Activated CD4-positive, alpha-beta T cell treated with anti-CD3 and anti-CD28 coated beads for 1 hour (primary cell): Measurements from ENCODE around the gene OR6V1.

Source experiments
- DNase-seq: peaks from one replicate; pipeline ENCODE4 v3.0.0-alpha.2; 2020

The OR6V1 gene, protein sequence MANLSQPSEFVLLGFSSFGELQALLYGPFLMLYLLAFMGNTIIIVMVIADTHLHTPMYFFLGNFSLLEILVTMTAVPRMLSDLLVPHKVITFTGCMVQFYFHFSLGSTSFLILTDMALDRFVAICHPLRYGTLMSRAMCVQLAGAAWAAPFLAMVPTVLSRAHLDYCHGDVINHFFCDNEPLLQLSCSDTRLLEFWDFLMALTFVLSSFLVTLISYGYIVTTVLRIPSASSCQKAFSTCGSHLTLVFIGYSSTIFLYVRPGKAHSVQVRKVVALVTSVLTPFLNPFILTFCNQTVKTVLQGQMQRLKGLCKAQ

DNA sequence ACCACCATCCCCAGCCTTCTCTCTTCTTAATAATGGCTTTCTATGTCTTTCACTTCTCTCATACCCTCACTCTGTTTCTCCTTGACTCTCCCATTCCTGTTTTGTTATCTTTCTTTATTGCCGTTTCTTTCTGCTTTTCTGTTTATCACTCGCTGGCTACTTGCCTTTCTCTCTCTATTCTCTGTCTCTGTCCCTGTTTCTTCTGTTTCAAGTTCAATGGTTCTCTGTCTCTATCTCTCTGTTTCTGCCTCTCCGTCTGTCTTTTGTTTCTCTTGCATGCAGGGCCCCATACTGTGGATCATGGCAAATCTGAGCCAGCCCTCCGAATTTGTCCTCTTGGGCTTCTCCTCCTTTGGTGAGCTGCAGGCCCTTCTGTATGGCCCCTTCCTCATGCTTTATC is at the start of gene OR6V1:
Gene OR6V1, plus strand, starts transcription at position 301 of the 400 bp plus-strand sequence. Its CDS starts 0 bp downstream, at position 301.
- no peak for DNase-seq

DNA sequence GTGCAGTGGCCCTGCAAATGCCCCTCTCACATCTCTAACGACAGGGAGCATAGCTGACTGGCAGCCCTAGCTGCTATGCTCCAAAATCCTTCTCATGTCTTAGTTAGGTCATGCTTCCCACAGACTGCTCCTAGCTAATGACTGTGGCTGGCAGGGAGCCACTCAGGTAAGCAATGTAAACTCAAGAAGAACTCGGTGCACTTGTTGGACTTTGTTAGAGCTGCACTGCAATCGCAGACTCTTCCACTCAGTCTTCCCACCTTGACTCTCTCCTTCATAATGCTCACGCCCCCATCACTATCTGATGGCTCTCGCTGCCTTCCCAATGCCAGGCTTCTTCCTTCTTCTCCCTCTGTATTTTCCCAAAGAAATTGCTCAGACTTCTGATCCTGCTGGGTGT is 49.2 kb upstream of the OR6V1 start:
- DNase-seq, result no peak

DNA sequence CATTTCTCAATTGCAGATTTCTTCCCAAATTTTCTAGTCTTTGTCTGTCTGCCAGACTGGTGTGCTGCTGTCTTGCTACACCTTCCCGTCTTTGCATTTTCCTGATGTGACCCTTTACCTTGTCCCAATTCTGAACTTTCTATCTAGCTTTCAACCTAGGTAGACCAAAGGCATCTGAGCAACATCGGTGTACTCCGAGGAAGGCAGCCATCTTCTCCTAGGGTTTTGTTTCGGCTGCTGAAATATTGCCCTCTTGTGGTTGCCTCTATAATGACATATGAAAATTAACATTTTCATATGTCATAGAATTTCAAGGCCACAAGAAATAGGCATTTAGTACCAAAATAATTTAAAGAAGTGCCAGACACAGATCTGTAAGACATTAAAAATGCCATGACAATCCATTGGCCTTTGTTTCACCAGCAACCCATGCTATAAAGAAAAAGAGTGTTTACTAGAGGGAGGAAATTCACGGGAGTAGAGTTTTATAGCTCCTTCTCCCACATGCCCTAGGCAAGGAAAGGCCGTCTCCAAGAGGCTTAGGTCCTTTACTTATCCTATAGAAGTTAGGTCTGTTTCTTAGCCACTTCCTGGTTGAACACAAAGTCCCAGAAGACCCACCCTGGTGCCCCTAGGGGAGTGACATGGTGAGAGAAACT is 48.6 kb upstream of the OR6V1 start:
- no peak for DNase-seq

DNA sequence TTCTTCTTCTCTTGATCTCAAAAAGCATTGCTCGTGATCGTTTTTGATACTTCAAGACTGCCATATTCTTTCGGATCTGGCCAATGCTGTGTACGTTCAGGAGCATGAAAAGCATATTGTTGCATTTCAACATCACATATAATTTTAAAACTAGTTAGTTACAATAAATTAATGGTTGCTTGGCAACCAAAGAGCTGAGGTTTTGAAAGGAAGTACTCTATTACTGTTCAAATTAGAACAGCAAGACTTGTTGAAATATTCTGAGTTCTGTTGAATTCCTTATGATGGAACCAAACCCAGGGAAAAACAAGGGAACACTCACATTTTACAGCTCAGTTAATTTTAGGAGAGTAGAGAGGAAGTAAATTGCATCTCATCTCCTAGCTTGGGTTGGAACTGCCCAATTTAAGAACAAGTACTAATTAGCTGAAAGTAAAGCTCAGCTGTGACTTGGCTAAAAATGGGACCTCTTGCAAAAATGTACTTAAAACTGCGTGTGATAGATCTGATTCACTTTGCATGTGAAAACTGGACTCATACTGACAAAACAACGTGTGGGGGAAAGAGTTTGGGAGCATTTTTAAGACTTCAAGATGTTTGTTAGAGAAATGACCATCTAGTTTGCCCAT is 46.4 kb upstream of the OR6V1 start:
- DNase-seq, result no peak

DNA sequence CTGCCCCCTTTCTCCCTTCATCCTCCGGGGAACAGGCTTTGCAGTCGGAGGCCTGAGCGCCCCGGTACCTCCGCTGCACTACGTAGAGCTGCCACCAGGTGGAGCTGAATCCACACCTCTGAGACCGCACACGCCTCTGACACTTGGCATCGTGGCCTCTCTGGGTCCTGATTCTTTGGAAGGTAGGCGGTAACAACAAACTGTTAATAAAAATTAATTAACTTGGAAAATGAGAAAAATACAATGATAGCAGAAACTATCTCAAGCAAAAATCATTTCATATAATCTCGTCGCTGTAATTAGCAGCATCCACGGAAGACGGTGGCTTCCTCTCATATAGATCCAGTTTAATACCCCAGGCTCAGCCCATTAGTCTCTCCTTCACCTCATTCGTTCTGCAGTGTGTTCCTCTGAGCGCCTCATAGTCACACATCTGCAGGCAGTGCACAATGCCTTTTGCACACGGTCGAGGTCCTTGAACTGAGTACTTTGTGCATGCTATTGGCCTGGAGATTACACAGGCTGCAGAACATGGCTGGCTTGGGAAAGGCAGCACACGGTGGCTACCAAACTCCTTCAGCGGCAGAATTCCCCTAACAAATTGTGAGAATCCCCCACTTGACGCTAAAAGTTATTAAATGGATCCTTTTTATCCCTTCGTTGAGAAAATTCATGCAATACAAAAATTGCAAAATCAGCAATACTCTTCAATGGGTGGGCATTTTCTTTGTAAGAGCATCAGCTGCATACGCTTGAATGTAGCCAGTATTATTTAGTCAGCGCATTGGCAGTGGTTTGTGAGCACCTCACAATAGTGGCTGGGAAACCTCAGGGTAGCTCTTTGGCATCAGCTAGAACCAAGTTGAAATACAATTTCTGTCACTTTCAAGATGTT is 43.9 kb upstream of the OR6V1 start:
- DNase-seq, result peak; percentile 70

DNA sequence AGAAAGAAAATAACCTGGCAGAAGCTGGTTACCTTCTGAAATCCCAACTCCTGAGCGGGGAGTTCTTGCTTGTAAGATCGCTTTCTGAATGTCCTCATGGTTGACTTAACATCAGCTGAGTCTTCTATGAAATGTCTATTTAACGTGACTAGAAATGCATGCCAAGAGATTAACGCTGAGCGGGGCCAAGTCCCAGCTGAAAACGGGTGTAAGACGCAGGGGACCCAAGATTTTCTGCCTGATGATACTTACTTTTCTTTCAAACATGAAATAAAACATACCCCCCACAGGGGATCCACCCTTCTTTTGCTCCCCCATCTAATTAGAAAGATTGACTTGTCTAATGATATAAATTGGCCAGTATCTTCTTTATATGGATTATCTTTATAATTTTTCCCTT is 40.1 kb upstream of the OR6V1 start:
- no peak for DNase-seq

DNA sequence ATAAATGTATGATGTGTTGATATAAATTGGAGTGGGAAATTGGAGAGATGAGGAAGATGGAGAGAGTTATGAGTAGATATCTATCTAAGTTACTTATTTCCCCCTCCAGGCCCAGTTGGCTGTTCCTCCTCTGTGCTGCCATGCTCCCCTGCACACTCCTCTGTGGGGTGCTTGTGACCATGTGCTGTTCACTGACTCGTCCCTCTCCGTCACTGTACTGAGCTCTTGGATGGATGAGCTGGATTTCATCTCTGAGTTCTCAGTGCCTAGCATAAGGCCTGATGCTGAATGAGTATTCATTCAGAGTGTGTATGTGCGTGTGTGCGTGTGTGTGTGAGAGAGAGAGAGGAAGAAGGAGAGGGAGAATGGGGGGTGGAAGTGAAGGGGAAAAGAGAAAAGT is 39.7 kb upstream of the OR6V1 start:
- no peak for DNase-seq

DNA sequence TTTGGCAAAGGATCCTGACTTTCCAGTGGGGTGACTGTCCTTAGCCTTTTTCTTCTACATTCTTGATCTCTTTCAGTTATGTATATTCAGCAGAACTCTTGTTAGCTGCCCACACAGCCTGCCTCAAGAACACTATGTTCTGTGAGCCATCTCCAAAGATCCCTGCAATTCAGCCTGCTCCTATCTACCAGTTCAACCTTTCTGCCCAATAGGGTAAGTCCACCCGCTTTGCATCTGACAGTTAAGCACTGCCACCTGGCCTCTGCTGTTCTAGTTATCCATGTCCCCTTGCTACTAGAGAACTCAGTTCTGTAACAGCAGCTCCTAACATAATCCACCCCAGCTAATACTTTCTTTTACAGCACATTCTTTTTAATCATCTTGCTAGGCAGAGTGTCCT is 38.7 kb upstream of the OR6V1 start:
- no peak for DNase-seq

DNA sequence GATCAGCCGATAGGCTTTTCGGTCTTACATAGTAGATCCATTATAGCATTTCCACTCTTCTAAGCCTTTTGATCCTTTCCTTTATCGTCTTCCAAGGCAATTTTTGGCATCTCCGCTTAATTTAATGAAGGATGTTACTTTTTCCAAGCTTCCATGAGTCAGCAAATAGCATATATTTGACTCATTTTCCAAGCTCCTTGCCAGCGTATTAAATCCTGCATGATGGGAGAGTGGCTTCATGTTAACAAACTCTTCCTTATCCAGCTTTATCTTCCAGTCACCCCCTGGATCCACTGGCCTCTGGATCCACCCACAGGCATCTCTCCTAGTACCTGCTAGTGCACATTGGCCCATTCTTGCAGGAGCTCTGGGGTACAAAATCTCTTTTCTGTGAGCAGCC is 38.2 kb upstream of the OR6V1 start:
- no peak for DNase-seq

DNA sequence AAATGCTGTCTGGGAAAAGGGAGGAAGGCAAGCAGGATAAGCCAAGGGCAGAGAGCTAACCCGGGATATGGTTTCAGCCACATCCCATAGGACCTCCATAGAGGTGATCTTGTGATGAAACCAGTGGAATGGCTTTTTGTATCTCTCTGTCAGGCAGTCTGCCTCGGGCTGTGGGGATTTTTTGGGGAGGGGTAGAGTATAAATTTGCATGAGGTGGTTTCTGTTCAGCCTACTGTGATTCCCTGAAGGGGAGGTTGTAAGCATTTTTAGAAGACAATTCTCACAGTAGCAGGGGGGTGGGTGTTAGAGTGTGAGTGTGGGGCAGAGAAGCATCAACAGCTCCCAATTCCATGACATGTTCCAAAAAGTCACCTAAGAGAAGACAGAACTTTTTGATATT is 37.1 kb upstream of the OR6V1 start:
- DNase-seq, result no peak

DNA sequence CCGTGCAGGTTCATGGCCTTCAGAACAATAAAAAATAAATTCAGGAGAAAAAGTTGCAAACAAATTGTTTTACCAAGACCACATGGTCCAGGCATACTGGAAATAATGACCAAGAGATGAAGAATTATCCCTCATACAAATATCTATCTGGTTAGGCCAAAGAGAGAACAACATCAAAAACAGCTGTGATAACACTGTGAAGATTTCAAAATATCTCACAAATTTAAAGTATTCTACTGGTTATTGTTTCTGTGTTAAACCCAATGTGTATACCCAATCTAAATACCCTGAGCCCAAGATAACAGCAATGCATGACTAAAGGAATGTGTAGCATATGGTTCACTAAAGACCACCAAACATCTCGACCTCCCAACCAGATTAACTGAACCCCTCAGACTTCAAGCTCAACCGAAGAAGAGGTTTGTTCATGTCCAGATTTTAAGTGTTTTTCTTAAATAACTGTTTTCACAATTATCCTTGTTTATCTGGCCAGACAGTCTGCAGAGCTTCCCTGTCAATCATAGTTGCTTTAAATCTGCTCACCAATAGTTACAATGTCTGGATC is 36.1 kb upstream of the OR6V1 start:
- DNase-seq, result no peak

DNA sequence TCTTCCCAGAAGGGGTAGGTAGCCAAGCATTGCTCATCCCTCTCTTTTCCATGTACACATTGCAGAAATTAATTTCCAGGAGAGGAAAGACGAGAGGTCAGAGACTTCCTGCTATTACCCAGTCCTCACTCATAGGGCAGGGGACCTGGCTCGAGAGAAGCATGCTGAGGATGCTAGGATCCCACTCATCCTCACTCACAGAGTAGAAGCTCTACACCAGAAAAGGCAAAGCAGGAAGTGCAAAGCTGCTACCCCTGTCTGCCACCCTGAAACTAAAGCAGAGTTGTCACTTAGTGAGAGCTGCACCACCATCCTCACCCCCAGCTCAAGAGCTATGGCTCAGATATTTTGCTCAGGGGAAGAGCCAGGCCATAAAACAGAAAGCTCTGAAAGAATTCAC is 35.1 kb upstream of the OR6V1 start:
- DNase-seq, result no peak

DNA sequence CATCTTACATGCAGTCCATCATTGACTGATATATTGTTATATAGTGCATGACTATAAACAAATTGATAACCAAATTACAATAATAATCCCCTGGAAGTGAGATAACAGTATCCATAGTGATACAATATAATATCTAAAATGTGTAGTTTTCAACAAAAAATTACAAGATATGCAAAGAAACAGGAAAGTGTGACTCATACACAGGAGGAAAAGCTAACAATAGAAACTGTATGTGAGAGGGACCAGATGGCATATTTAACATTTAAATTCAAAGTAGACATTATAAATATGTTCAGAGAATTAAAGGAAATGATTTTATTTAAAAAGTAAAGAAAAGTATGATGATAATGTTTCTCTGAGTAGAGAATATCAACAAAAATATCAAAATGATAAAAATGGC is 33.2 kb upstream of the OR6V1 start:
- DNase-seq, result no peak

DNA sequence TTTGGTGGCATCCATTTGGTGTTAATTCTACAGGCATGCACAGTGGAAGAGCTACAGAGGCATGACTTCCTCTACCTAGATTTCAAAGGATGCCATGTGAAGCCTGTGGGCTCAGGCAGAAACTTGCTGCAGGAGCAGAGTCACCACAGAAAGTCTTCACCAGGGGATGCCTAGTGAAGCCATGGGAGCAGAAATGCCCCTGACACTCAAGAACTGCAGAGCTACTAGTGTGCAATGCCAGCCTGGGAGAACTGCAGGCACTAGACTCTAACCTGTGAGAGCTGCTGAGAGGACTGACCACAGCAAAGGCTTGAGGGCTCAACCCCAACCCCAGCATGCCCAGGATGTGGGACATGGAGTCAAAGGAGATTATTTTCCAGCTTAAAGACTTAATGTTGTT is 29.1 kb upstream of the OR6V1 start:
- DNase-seq, result no peak

DNA sequence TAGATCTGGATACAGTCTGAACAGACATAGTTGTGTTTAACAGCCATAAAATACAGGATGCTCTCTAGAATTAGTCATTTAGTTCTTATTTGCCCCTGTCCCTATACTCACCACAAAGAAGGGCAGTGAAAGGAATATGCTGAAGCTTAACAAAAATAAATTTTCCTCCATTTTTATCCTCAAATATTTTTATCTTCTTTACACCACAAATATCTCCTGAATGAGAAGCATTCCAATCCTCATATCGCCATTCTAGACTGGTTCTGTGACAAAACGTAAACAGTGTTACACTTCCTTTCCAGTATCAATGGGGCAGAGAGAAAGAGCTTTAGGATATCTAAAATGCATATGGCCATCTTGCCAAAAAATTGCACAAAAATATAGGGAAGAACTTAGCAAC is 26.8 kb upstream of the OR6V1 start:
- DNase-seq, result no peak

DNA sequence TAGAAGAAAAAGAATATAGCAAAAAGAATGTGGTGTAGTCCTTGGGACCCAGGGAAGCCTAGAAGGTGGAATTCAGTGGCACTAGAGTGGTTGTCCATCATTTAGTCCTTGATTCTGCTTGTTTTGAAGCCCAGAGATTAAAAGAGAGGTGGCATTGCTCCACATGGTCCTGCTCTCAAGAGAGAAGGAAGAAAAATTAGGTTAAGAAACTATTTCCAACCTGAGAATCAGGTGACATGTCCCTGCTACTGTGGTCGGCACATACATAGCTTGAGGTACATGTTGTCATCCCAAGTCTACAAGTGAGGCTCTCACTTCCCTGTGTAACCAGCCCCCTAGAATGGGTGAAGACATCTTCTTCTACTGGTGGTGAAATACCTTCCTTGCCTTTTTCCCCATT is 25.1 kb upstream of the OR6V1 start, which contains the start of gene OR9A2:
Gene OR9A2, minus strand, starts transcription at position 101 of the 400 bp plus-strand sequence. Its CDS starts 0 bp downstream, at position 101.
- no peak for DNase-seq

DNA sequence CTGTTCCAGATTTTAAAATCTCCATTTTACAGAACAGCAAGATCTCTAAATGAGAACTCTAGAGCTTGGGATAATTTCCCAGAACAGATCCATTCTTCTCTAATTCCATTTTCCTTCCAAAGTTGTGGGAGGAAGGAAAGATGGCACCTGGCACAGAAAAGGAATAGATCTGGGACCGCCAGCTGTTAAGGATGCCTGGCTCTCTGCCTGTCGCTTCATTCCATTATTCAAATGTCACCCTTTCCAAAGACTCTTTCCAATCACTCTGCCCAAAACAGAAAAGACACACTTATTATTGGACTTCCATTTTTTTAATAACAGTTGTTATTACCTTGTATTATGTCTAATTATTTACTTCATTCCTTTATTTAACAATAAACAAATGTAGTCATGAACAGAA is 24.5 kb upstream of the OR6V1 start:
- DNase-seq, result no peak

DNA sequence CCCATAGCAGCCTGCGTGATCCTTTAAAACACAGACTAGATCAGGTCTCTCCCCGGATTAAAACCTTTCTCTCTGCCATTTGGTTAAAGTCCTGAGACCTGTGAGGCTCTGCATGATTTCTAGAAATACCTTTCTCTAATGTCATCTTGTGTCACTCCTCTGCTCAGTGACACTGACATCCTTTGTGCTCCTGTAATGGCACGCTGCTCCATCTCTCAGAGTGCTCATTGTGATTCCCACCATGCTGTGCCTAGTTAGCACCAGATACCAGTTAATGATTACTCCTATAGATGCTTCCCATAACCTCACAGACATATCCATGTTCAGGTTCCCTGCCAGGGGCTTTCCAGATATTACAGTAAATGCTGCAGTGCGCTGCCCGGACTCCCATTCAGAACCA is 13.5 kb upstream of the OR6V1 start:
- DNase-seq, result no peak

DNA sequence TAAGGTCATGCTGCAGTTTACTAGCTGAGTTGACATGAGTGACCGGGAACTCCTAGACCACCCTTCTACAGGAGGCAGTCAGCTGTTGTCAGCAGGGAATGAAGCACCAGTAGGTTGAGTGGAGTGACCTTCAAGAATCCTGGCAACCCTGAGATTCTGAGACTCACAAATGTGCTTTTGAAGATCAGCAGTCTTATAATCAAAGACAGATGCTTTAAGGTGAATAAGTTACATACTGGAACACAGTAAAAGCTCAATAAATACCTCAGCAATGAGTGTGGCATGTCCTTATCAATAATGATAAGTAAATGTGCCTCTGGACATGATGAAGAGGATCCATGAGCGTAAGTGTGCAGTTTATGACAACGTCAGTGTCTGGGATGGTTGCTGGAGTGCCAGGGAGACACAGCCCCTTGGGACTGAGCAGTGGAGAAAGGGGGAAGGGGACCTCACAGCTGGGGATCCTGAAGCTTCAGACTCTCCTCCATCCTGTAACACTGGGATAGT is 11.9 kb upstream of the OR6V1 start:
- no peak for DNase-seq

DNA sequence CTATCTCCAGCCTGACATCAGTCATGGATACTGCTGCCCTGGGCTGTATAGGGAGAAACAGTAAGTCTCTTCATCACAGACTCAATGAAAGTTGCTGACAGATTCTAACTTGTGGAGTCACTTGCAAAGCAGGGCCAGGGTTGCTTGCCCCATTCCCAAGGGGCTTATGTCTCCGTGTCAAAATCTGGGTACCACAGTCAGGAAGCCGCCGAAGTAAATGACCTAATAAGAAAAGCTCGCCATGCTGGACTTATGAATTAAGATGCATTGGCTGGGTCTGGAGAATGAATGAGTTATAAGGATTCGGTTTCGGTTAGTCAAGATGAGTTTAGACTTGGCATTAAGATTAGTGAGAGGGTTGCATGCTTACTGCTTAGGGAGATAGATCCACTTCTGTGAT is 10.8 kb upstream of the OR6V1 start:
- no peak for DNase-seq

DNA sequence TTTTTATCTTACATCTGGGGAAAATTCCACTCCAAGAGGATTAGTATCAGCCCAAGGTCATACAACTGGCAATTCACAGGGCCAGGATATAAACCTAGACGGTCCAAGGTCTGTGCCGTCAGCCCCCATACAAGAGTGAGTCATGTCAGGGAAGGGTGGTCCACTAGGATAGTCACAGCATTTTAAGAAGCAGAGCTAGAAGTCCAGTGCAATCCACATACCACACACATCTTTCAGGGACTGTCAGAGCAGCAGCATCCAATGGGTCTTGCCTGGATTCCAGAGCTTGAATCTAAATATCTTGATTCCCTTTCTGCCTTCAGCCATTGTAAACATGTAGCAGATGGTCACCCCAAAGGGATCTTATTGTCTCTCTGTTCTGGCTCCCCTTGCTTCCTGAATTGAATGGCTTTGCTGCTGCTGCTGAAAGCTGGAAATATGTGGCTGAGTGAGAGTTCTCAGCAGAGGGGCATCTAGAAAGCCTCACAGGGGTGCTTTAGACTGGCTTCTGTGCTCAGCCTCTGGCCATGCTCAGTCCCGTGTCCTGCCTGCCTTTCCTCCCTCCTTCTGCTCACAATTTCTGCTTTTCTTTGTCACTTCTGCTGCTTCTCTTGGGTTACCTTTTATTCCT is 9.9 kb upstream of the OR6V1 start:
- no peak for DNase-seq

DNA sequence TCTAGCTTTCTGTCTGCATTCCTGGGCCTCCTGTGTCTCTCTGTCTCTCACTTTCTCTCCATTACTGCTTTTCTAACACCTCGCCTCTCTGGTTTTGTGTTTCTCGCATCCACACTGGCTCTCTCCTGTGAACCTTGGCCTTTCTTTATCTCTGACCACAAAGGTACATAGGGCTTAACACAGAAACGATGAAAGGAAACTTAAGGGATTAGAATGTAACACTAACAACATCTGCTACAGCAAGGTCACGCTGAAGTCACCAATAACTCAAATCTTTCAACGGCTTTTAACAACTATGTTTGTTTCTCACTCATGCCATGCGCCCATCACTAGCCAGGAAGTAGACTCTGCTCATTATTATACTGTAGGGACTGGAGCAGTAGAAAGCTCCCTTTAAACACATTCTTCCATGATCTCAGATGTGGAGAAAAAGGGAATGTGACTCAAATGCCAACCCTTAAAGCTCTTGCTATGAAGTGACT is 9.3 kb upstream of the OR6V1 start:
- no peak for DNase-seq
